HG03025 (cell line): ENCODE data around the gene TAB2.
A peak's percentile ranks its signal among the peaks of the same experiment; 100 is the strongest.

Experiments used
- ATAC-seq: cut with Tn5 transposase; IDR thresholded peaks from one replicate; pipeline ENCODE4 v1.9.1; 2021; ENCODE audit warnings: mild to moderate bottlenecking, moderate library complexity; ENCODE audit not compliant: unreplicated experiment, low FRiP score

The TAB2 gene, protein sequence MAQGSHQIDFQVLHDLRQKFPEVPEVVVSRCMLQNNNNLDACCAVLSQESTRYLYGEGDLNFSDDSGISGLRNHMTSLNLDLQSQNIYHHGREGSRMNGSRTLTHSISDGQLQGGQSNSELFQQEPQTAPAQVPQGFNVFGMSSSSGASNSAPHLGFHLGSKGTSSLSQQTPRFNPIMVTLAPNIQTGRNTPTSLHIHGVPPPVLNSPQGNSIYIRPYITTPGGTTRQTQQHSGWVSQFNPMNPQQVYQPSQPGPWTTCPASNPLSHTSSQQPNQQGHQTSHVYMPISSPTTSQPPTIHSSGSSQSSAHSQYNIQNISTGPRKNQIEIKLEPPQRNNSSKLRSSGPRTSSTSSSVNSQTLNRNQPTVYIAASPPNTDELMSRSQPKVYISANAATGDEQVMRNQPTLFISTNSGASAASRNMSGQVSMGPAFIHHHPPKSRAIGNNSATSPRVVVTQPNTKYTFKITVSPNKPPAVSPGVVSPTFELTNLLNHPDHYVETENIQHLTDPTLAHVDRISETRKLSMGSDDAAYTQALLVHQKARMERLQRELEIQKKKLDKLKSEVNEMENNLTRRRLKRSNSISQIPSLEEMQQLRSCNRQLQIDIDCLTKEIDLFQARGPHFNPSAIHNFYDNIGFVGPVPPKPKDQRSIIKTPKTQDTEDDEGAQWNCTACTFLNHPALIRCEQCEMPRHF

DNA sequence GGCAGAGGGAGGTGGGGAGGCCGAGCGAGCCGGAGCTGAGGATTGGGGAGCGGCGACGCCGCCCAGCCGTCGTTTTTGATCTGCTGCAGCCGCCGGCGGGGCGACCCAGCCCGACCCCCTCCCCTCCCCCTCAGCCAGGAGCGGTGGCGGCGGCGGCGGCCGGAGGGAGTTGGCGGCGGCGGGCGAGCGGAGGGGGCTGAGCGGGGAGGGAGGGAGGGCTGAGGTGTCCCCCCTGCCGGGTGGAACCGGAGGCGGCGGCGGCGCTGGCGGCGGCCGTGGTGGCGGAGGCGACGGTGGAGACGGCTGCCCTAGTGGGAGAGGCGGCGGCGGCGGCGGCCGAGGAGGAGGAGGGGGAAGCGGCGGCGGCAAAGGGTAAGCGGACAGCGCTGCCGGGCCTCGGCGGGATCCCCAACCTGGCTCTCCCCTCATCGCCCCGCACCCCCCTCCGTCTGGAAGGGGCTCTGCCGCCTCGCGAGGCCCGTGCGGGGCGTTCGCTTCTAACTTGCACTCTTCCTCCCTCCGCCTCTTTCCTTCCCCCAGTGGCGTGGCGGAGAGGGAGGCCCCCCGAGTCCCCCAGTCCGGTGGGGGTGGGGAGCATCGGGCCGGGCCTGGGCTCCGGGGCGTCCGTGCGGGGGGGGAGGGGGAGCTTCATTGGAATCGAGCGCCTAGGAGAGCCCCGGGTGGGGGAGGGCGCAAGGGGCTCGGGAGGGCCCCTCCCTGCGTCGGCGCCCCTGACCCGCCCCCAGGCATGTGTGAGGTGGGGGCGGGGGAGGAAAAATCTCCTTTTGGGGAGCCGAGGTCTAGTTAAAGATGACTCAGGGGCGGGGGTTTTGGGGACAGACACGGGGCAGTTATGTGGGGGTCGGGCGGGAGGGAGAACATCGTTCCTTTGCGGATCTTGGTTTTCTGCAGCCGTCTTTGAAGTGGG is at the start of gene TAB2:
TAB2 (plus strand) TSS at position 69 of the 928 bp plus-strand sequence. CDS start 52,286 bp downstream, outside the sequence.
- ATAC-seq, result peak; percentile 36

DNA sequence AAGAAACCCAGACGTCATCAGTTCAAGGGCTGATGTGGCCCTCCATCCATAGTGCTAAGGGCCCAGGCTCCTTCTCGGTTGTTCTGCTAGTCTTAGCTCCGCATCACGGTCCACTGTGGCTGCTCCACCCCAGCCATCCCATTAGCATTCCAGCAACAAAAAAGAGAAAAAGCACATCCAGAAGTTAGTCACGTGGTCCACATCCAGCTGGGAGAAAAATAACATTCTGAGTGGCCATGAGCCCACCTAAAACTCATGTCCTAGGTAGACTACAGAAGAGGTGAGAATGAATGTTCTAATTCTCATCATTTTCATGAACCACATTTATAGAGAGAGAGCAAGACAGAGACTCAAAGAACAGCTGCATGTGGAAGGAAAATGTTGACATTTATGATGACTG is 49.4 kb upstream of the TAB2 start:
- no peak for ATAC-seq

DNA sequence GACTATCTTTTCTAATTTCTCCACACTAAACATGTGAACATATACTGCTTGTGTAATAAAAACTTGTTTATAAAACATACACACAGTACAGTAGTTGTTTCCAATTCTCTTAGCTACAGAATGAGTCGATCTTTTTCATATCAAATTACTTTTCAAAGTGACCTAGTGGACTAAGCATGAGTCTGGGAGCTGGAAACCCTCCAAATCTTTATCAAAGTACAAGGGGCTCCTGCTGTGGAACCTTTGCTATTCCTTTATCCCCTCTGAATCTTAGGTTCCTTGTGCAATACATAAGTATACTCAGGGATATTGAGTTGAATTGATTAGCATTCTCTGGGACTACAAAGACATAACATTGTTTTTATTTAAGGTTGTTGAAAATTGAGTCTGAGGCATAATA is 48.7 kb upstream of the TAB2 start:
- ATAC-seq, result no peak

DNA sequence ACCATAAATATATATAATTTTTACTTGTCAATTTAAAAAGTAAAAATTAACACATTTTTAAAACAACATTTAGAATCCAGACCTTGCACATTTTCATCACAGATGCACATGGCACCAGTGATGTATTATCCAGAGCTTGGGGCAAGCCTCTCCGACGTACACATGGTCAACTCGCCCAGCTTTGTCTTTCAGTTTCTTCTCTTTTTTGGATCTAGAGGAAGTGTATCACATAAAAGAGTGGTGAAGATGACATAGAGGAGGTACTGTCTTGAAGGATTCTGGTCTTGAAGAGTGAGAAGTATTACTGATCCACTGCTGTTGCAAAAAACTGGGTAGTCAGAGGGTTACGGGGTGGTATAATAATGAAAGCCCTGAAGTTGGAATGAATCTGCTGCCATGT is 46.9 kb upstream of the TAB2 start:
- no peak for ATAC-seq

DNA sequence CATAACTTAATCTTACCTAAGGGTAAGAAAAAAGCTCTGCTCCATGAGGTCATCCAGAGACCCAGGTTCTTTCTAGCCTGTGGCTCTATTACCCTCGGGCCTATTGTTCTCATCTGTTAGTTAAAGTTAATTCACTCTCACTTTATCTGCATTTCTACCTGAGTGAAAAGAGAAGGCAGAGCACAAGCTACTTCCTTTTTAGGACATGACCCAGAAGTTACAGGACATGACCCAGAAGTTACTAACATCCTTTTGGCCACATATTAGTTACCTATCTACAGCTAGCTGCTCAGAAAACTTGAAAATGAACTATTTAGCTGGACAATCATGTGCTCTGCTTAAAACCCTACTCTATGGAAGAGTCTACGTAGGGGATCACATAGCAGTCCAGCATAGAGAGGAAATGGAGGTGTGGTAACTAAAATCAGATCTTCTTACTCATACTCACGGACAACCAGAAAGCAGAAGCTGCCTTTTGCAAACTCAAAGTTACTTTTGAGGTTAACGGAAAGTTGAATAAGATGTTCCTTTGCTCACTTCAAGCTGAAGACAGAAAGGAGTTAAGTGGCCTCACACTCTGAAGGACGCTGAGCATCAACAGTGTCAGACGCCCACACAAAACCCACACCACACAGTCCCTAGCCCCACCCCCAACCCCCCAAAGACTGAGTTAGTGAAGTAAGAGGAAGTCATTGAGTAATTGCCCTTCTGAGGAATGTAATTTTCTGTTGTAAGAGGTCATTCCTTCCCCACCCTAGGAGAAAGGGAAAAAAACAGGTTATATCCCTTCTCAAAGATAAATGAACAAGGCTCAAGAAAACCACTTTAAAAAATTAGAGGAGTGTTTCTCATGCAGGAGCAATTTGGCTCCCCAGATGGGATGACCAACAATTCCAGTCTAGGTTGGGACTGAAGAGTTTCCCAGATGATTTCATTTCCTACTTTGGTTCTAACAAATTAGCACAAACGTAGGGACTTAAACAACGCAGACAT is 45.9 kb upstream of the TAB2 start:
- peak; percentile 60 for ATAC-seq

DNA sequence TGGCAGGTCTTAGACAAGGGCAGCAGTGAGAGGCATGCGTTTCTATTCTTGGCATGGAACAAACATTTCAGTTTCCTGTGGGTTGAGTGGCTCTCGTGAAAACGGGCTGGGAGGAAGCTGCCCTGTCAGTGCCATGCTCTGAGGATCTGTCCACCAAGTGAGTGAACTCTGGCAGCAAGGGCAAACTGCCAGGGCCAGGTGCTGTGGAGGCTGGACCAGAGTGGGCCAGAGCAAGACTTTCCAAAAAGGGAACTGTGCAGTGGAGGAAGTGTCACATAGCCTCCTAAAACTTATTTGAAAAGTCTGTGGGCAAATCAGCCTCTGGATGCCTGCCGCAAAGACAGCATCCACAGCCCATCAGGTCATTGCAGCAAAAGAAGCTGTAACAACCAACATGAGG is 44.2 kb upstream of the TAB2 start:
- ATAC-seq, result no peak

DNA sequence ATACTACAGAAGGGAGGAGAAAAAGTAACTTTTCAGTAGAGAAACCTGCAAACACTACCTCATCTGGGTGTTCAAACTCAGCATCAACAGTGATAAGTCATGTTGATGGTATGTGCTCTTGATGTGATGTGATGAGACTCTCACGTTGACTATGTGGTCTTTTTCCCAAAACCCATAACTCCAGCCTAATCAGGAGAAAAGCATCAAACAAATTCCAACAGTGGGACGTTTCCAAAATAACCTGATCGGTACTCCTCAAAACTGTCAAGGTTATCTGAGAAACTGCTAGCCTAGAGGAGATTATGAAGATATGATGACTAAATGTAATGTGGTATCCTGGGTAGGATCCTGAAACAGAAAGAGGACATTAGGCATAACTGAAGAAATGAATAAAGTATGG is 41.9 kb upstream of the TAB2 start:
- ATAC-seq, result no peak

DNA sequence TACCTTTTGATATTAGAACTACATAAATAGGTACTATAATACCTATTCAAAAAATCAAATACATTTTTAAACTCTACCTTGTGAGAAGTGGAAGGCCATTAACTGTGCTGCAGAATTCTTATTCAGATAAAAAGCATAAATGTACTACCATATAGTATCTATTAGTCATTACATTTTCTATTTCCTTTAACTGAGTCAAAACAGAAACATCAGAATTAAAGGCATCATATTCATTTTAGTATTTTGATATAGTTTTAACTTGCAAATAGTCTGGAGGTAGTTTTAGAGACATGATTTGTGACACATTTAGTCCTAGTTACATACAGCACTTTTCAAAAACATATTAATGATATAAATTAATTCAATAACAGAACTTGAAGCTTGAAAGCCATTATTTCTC is 39.9 kb upstream of the TAB2 start:
- ATAC-seq, result no peak

DNA sequence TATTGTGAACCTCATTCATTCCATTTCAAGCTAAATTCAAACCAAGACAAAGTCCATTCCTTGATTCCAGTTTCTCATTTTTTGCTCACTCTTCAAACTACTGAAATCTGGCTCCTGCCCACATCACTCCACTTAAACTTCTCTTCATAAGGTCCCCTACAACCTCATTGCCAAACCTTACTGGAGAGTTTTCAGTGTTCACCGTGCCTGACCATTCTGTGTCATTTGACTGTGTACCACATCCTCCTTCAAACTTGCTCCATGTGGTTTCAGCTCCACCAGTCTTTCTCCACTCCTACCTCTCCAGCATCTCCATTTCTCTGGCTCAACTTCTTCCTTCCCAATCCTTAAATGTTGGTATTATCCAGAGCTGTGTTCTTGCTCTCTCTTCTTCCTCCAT is 38.5 kb upstream of the TAB2 start:
- ATAC-seq, result no peak

DNA sequence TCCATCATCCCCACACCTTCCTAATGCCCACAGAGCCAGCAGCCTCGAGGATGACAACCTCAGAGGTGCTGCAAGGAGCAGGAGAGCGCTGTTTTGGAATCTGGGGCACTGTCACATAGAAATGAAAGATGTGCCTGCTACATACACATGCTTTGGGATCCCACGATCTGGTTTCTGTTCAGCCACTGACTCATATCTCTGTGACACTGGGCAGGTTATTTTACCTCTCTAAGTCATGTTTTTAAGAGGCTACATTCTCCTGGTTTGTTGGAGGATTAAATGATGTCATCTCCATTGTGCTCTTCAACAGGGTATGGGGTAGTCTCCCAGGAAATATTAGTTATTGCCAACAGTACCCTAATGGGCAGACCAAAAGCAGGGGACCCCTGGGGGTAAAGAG is 32.6 kb upstream of the TAB2 start:
- ATAC-seq, result no peak

DNA sequence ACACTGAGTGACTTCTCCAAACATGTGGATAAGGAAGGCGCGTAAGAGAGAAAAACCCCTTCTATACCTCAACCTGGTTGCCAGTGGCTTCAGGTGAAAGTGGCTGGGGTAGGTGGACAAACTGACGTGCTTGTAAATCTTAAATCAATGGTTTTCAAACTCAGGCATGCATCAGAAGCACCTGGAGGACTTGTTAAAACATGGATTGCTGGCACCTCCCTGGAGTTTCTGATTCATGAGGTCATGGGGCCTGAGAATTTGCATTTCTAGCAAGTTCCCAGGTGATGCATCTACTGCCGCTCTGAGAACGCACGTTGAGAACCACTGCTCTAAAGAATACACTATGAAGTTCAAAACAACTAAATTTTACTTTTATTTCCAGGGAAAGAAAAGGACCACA is 31.9 kb upstream of the TAB2 start:
- no peak for ATAC-seq

DNA sequence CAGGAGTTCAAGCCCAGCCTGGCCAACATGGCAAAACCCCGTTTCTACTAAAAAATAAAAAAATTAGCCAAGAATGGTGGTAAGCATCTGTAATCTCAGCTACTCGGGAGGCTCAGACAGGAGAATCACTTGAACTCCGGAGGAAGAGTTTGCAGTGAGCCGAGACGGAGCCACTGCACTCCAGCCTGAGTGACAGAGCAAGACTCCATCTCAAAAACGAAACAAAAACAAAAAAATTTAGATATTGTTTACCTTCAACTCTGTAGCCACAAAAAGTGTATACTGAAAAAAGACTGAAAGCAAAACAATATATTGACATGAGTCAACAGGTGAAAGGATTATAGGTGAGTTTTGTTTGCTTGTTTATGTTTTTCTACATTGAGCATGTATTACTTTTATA is 30.6 kb upstream of the TAB2 start:
- ATAC-seq, result no peak

DNA sequence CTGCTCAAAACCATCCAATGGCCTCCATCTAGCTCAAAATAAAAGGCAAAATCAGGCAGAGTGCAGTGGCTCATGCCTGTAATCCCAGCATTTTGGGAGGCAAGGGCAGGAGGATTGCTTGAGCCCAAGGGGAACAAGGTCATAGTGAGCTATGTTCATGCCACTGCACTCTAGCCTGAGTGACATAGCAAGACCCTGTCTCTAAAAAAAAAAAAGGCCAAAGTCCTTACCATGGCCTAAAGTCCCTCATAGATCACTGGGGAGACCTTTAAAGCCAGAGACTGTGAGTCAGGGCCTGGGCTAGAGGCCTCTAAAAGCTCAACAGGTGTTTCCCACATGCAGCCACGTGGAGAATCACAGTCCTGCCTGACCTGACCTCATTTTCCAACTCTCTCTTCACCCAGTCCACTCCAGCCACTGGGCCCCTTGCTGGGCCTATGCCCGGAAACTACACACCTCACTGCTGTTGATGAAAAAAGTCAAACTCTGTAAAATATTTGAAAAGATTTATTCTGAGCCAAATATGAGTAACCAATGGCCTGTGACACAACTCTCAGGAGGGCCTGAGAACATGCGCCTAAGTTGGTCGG is 28.2 kb upstream of the TAB2 start:
- ATAC-seq, result no peak

DNA sequence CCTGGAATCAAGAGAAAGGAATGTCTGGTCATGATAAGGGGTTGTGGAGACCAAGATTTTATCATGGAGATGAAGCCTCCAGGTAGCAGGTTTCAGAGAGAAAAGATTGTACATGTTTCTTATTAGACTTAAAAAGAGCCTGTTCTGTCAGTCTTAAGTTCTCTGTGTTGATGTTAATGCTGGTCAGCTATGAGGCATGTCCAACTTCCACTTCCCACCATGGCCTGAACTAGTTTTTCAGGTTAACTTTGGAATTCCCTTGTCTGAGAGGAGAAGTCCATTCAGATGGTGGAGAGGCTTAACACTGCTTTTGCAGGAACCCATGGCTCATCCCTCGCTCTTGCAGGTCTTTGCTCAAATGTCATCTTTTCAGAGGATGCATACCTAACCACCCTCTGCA is 27.5 kb upstream of the TAB2 start:
- ATAC-seq, result no peak

DNA sequence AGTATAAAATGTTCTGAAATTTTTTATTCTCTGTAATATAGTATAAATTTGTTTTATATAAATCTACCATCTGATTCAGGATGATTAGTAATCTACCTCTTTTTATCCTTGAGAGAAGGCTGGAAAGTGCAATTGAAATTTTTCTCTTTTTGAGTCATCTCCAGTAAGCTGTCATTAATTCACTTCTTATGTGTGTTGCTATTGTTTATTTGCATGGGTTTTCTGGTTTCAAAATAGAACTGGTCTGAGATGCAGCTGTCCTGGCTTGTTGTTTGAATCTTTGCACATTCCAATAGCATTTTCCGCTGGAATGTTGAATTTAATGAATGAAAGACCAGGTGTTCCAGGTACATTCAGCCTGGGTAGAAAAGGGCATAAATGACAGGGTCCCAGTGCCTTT is 24.3 kb upstream of the TAB2 start:
- ATAC-seq, result no peak

DNA sequence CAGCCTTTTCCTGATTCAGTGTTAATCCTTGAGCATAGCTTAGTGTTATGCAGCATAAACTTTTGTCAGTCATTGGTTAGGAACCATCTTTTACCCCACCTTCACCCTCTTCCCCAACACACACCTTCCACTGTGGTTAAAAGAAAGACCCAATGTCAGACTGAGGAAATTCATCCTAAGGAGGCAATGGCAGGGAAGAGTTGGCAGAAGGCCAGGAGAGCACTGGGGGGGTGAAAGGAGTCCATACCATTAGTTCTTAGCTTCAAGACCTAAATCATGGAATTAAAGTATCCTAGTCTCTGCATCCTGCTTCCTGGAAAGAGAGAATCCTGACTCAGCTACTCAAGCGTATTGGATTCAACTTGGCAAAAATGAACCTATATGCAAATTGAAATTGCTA is 16.9 kb upstream of the TAB2 start:
- no peak for ATAC-seq

DNA sequence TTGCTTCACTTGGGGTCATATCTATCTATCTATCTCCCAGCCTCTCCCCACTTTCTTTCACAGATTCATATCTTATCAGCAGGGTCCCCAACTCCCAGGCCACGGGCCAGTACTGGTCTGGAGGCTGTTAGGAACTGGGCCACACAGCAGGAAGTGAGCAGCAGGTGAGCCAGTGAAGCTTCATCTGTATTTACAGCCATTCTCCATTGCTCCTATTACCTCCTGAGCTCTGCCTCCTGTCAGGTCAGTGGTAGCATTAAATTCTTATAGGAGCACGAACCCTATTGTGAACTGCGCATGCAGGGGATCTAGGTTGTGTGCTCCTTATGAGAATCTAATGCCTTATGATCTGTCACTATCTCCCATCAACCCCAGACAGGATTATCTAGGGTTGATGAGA is 14.8 kb upstream of the TAB2 start:
- ATAC-seq, result no peak

DNA sequence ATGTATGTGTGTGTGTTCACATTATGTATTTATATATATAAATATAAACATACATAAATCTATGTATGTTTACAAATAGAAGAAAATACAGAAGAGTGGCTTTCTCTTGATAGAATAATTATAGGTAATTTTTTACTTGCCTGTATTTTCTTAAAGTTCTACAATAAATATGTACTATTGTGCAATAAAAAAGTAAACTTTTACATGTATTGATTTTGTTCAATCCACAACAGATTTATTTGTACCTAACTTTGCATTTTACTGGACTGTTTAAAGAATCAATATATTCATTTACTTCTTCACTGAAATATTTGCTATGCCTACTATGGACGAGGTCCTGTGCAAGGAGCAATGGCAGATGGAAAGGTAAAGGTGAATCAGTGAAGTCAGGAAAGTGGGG is 14.0 kb upstream of the TAB2 start:
- no peak for ATAC-seq

DNA sequence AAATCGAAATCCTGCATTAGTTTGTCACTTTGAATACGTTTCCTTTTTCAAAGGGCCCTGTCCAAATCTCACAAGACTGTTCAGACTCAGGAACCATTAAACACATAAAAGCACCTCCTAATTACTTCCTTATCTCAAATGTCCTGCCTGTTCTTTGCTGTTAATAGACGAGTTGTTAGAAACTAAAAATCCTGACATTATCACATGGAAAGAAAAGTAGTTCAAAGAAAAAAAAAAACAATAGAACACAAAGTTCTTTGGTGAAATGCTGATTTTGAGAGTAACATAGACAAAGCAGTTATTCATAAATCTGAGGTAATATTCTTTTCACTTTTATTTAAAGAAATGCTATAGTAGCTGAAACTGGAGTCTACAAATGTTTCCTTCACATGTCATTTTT is 12.1 kb upstream of the TAB2 start:
- no peak for ATAC-seq

DNA sequence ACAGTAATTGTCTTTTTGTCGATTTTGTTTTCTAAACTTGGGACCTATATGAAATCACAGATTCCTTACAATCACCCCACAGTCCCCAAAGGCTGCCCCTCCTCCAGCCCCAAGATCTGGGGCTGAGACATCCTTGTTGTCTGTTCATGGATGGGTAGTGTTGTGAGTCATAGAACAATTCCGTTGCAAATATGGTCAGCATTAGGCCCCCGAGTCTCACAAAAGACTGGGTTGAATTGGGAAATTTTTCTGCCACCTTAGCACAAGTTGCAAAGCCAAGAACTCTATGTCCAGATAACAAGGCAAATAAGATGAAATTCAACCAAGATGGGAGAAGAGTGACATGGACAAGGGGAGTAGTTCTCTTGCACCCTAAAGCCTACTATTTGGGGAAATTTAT is 10.5 kb upstream of the TAB2 start:
- no peak for ATAC-seq
